Measurements from ENCODE around the gene ADSS2. TPM values are rescaled to one million over a fixed set of nuclear protein-coding genes. Genes with fewer than 3 reads are reported as not detected.

ADSS2 gene
- total RNA-seq, 2 donors from 2014 or later, result 7.9 to 9.6 TPM

- Histone ChIP-seq H3K27me3 (no peaks in the 10 kb centered on the region), H3K27ac (no peak overlapping the region), H3K36me3 (no peaks in the 10 kb centered on the region), H3K9me3 (no peaks in the 10 kb centered on the region), H3K4me3 (no peak overlapping the region), H3K4me1 (no peaks in the 10 kb centered on the region)
- no peak for DNase-seq (ENCODE audit: low spot score)
- no peak for TF ChIP-seq CTCF (IDR thresholded peaks at IDR 0.05)
These were observed 57.4 kb downstream of the ADSS2 start for GRCh38 chr1:244394346-244394745.

GRCh38 chr1:244393604-244394176, 58.0 kb downstream of the ADSS2 start:
- no peak for DNase-seq (ENCODE audit: low spot score)
- no peaks in the 10 kb centered on the region for H3K36me3 ChIP-seq
- H3K4me1 ChIP-seq, result no peaks in the 10 kb centered on the region
- no peak overlapping the region for H3K4me3 ChIP-seq
- no peak for TF ChIP-seq CTCF (IDR thresholded peaks at IDR 0.05)
- no peak overlapping the region for H3K27ac ChIP-seq
- H3K9me3 ChIP-seq, result no peaks in the 10 kb centered on the region
- no peaks in the 10 kb centered on the region for H3K27me3 ChIP-seq

- Histone ChIP-seq H3K36me3 (no peaks in the 10 kb centered on the region), H3K4me1 (no peaks in the 10 kb centered on the region), H3K9me3 (no peaks in the 10 kb centered on the region), H3K27ac (no peak overlapping the region), H3K27me3 (no peaks in the 10 kb centered on the region), H3K4me3 (no peak overlapping the region)
- TF ChIP-seq CTCF (IDR thresholded peaks at IDR 0.05), result no peak
- DNase-seq (ENCODE audit: low spot score), result no peak
These were observed 59.9 kb downstream of the ADSS2 start for GRCh38 chr1:244391761-244392160.

- Histone ChIP-seq H3K4me1 (no peaks in the 10 kb centered on the region), H3K9me3 (no peaks in the 10 kb centered on the region), H3K27ac (no peak overlapping the region), H3K4me3 (no peak overlapping the region), H3K36me3 (no peaks in the 10 kb centered on the region), H3K27me3 (no peaks in the 10 kb centered on the region)
- TF ChIP-seq CTCF (IDR thresholded peaks at IDR 0.05), result no peak
- DNase-seq (ENCODE audit: low spot score), result no peak
These were observed 62.7 kb downstream of the ADSS2 start for GRCh38 chr1:244388961-244389360.

GRCh38 chr1:244387415-244387814, 64.3 kb downstream of the ADSS2 start:
- no peaks in the 10 kb centered on the region for H3K9me3 ChIP-seq
- no peak overlapping the region for H3K27ac ChIP-seq
- H3K4me3 ChIP-seq, result no peak overlapping the region
- H3K4me1 ChIP-seq, result no peaks in the 10 kb centered on the region
- DNase-seq (ENCODE audit: low spot score), result no peak
- no peak for TF ChIP-seq CTCF (IDR thresholded peaks at IDR 0.05)
- H3K36me3 ChIP-seq, result no peaks in the 10 kb centered on the region
- H3K27me3 ChIP-seq, result no peaks in the 10 kb centered on the region

- Histone ChIP-seq H3K27me3 (no peaks in the 10 kb centered on the region), H3K4me3 (no peak overlapping the region), H3K9me3 (no peaks in the 10 kb centered on the region), H3K4me1 (no peaks in the 10 kb centered on the region), H3K36me3 (no peaks in the 10 kb centered on the region), H3K27ac (no peak overlapping the region)
- DNase-seq (ENCODE audit: low spot score), result no peak
- TF ChIP-seq CTCF (IDR thresholded peaks at IDR 0.05), result no peak
These were observed 65.1 kb downstream of the ADSS2 start for GRCh38 chr1:244386595-244386994.

Data from right atrium auricular region (tissue), 2 donors.